Upper lobe of left lung (tissue), 4 donors: ENCODE measurements around the gene FRAS1.

Experiments
- CTCF ChIP-seq, 6 experiments: fragments of 450-650 bp in 4 of 6; fragments of 200-600 bp in 2 of 6; sonication (generic) in 2 of 6; IDR thresholded peaks; one replicate each; pipeline ENCODE4 v1.5.1; 2016 to 2019; ENCODE audit warnings: antibody characterized with exemption in 6 of 6
- EP300 ChIP-seq, 4 donors: sonication (generic); formaldehyde crosslinking; IDR thresholded peaks; one replicate each; pipeline ENCODE4 v1.5.1; 2017; ENCODE audit warnings: antibody characterized with exemption in 4 of 4, control low read depth in 2 of 4
- POLR2A ChIP-seq, 4 donors: fragments of 450-650 bp; IDR thresholded peaks; one replicate each; pipeline ENCODE4 v1.5.1; 2016 to 2017; ENCODE audit warnings: antibody characterized with exemption in 4 of 4, mild to moderate bottlenecking in 2 of 4
- POLR2AphosphoS5 ChIP-seq, 2 donors: sonication (generic); formaldehyde crosslinking; IDR thresholded peaks; one replicate each; pipeline ENCODE4 v1.5.1; 2017; ENCODE audit warnings: antibody characterized with exemption in 2 of 2

DNA sequence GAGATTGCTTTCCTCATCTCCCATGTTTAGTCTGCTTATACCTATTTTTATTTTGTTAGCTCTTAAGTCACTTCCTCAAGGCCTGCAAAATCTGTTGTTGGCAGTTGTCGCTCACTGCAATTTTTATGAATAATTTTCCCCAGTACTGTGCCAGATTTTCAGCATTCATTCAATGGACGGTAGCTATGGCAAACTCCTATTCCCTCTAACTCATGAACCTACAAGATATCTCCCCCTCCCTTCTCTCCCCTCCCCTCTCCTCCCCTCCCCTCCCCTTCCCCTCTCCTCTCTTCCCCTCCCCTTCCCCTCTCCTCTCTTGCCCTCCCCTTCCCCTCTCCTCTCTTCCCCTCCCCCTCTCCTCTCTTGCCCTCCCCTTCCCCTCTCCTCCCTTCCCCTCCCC lies 160.4 kb downstream of the FRAS1 start:
- TF ChIP-seq CTCF (IDR thresholded peaks at IDR 0.05), result no peak
- TF ChIP-seq POLR2AphosphoS5 (IDR thresholded peaks at IDR 0.05), result no peak
- TF ChIP-seq EP300 (IDR thresholded peaks at IDR 0.05), result no peak
- no peak for TF ChIP-seq POLR2A (IDR thresholded peaks at IDR 0.05)
